Cardiac fibroblast (primary cell): ENCODE measurements around the gene NCL.
A peak's percentile ranks its signal among the peaks of the same experiment; 100 is the strongest.

Experiments used
- DNase-seq, 2 donors: peaks; one replicate each; pipeline versions ENCODE4 v3.0.0 to v3.0.0-alpha.2; 2010; ENCODE audit warnings: low read depth in 2 of 2
- H3K4me3 ChIP-seq, 2 donors: replicated peaks in 1 of 2; 1 replicate in 1 of 2; 2 replicates in 1 of 2; pipeline ENCODE4 v1.5.1; 2011; ENCODE audit warnings: low read depth in 2 of 2, low read length in 2 of 2, mild to moderate bottlenecking in 2 of 2, moderate library complexity in 1 of 2
- CTCF ChIP-seq: IDR thresholded peaks from one replicate; pipeline ENCODE4 v1.5.1; 2011; ENCODE audit warnings: low read depth, mild to moderate bottlenecking, low read length, inconsistent platforms

Gene NCL

GRCh38 chr2:231482806-231483391, 18.6 kb upstream of the NCL start:
- H3K4me3 ChIP-seq: peak overlapping the region; percentile 41 to 56
- DNase-seq: peak; percentile 71 to 73
- TF ChIP-seq CTCF: peak; percentile 92

GRCh38 chr2:231480781-231481180, 16.5 kb upstream of the NCL start:
- DNase-seq: no peak
- TF ChIP-seq CTCF: no peak

GRCh38 chr2:231479455-231479854, 15.2 kb upstream of the NCL start:
- H3K4me3 ChIP-seq: no peak overlapping the region
- TF ChIP-seq CTCF: no peak

More at GRCh38 chr2:231480781-231481180, 16.5 kb upstream of the NCL start:
- H3K4me3 ChIP-seq: no peak overlapping the region

GRCh38 chr2:231476920-231477319, 12.6 kb upstream of the NCL start:
- no peak overlapping the region for H3K4me3 ChIP-seq
- TF ChIP-seq CTCF: no peak

More at GRCh38 chr2:231479455-231479854, 15.2 kb upstream of the NCL start:
- no peak for DNase-seq

GRCh38 chr2:231475965-231476364, 11.7 kb upstream of the NCL start:
- H3K4me3 ChIP-seq: no peak overlapping the region
- DNase-seq: no peak
- TF ChIP-seq CTCF: no peak

More at GRCh38 chr2:231476920-231477319, 12.6 kb upstream of the NCL start:
- DNase-seq: no peak

GRCh38 chr2:231472816-231473215, 8.5 kb upstream of the NCL start:
- no peak overlapping the region for H3K4me3 ChIP-seq
- DNase-seq: no peak
- TF ChIP-seq CTCF: no peak
